Mesothelial cell of epicardium (in vitro differentiated cells): ENCODE measurements around the gene TBC1D17. TPM values are rescaled to one million over a fixed set of nuclear protein-coding genes. Genes with fewer than 3 reads are reported as not detected.

ENCODE experiments used
- DNase-seq, 2 experiments: peaks; one replicate each; pipeline ENCODE4 v3.0.0; 2021; ENCODE audit warnings: low spot score in 2 of 2; ENCODE audit not compliant: unreplicated experiment in 2 of 2
- H3K27ac Mint-ChIP-seq: 2 replicates; pipeline ENCODE4 v1.8.0; 2021; ENCODE audit warnings: mixed read lengths
- H3K27me3 Mint-ChIP-seq: 2 replicates; pipeline ENCODE4 v1.8.0; 2021; ENCODE audit warnings: low read depth, mixed read lengths
- H3K36me3 Mint-ChIP-seq: 2 replicates; pipeline ENCODE4 v1.8.0; 2021; ENCODE audit warnings: mixed read lengths
- H3K4me1 Mint-ChIP-seq: 2 replicates; pipeline ENCODE4 v1.8.0; 2021; ENCODE audit warnings: mixed read lengths
- H3K4me3 Mint-ChIP-seq: 2 replicates; pipeline ENCODE4 v1.8.0; 2021; ENCODE audit warnings: mild to moderate bottlenecking, moderate library complexity, mixed read lengths
- H3K9me3 Mint-ChIP-seq: 2 replicates; pipeline ENCODE4 v1.8.0; 2021; ENCODE audit warnings: mixed read lengths
- total RNA-seq: library from RNA; stranded (reverse); gene quantifications from 3 replicates; pipeline ENCODE4 v1.2.1, GENCODE V29; 2021
- TF ChIP-seq, protein P1 (sequence below): fragments of 200-600 bp; sonication (generic); IDR thresholded peaks from one replicate; pipeline ENCODE4 v1.5.0; 2021; ENCODE audit warnings: antibody characterized with exemption; ENCODE audit not compliant: unreplicated experiment

TBC1D17 gene
- total RNA-seq, 1 donor from 2014 or later = 49.7 TPM

GRCh38 chr19:49915271-49915670 is 37.8 kb downstream of the TBC1D17 start:
- Mint-ChIP-seq H3K4me1 (peaks cover 2% of the 10 kb centered on the region), H3K9me3 (peaks cover 7% of the 10 kb centered on the region), H3K36me3 (peaks cover 44% of the 10 kb centered on the region), H3K27ac (no peak overlapping the region), H3K27me3 (no peaks in the 10 kb centered on the region), H3K4me3 (no peak overlapping the region)
- DNase-seq = no peak
- TF ChIP-seq, protein P1, sequence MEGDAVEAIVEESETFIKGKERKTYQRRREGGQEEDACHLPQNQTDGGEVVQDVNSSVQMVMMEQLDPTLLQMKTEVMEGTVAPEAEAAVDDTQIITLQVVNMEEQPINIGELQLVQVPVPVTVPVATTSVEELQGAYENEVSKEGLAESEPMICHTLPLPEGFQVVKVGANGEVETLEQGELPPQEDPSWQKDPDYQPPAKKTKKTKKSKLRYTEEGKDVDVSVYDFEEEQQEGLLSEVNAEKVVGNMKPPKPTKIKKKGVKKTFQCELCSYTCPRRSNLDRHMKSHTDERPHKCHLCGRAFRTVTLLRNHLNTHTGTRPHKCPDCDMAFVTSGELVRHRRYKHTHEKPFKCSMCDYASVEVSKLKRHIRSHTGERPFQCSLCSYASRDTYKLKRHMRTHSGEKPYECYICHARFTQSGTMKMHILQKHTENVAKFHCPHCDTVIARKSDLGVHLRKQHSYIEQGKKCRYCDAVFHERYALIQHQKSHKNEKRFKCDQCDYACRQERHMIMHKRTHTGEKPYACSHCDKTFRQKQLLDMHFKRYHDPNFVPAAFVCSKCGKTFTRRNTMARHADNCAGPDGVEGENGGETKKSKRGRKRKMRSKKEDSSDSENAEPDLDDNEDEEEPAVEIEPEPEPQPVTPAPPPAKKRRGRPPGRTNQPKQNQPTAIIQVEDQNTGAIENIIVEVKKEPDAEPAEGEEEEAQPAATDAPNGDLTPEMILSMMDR = peak; percentile 15

- H3K27ac Mint-ChIP-seq = peak overlapping the region; percentile 62
- H3K36me3 Mint-ChIP-seq = peaks cover 44% of the 10 kb centered on the region
- H3K4me3 Mint-ChIP-seq = no peak overlapping the region
- peaks cover 2% of the 10 kb centered on the region for H3K4me1 Mint-ChIP-seq
- no peak for DNase-seq
- TF ChIP-seq, protein P1 = no peak
- no peaks in the 10 kb centered on the region for H3K27me3 Mint-ChIP-seq
- peaks cover 7% of the 10 kb centered on the region for H3K9me3 Mint-ChIP-seq
These were observed 39.6 kb downstream of the TBC1D17 start for GRCh38 chr19:49916839-49917733.

GRCh38 chr19:49918089-49918488 is 40.6 kb downstream of the TBC1D17 start:
- Mint-ChIP-seq H3K36me3 (peaks cover 41% of the 10 kb centered on the region), H3K4me3 (no peak overlapping the region), H3K4me1 (peaks cover 2% of the 10 kb centered on the region), H3K27me3 (no peaks in the 10 kb centered on the region), H3K27ac (no peak overlapping the region), H3K9me3 (peaks cover 7% of the 10 kb centered on the region)
- TF ChIP-seq, protein P1 = no peak
- no peak for DNase-seq

- DNase-seq = no peak
- Mint-ChIP-seq H3K36me3 (peaks cover 24% of the 10 kb centered on the region), H3K27ac (no peak overlapping the region), H3K27me3 (no peaks in the 10 kb centered on the region), H3K4me1 (peaks cover 2% of the 10 kb centered on the region), H3K4me3 (no peak overlapping the region), H3K9me3 (no peaks in the 10 kb centered on the region)
- TF ChIP-seq, protein P1 = no peak
These were observed 43.3 kb downstream of the TBC1D17 start for GRCh38 chr19:49920624-49921363.

DNA sequence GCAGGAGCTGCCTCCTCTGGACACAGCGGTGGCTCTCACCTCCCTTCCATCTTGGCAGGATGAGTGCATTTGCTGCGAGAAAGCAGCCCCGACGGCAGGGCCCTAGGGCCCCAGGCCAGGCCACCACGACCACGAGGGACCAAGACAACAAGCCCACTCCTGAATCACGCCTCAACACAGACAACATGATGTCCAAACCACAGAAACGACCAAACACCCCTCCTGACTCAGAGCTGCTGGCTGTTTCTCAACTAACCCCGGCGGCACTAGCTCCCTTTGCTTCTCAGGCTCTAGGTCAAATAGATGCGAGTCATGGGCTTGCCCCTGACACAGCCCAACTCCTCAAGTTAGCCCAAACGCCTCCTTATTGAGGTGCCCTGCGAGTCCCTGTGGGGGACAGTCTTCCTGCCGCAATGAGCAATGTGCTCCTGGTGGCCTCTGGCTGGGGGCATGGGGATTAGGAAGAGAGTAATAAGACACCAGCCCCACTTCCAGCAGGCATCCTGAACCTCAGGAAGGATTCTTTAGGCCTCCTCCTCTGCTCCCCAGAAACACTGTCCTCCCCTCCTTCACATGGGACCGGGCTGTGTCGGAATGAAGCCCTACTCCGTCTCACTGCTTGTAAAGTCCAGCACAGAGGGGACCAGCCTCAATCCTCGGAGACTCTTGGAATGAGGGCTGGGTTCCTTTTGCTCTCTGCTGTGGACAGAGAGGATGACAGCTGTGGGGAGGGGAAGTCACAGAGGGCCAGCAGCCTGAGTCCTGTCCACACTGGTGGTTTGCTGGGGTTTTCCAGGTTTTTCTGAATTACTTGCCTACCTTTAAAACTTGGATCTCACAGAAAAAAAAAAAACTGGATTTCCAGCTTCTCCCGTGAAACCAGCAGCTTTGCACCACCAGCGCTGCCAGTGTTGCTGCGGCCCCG is 44.6 kb downstream of the TBC1D17 start:
- no peaks in the 10 kb centered on the region for H3K9me3 Mint-ChIP-seq
- DNase-seq = no peak
- H3K27me3 Mint-ChIP-seq = no peaks in the 10 kb centered on the region
- peaks cover 2% of the 10 kb centered on the region for H3K4me1 Mint-ChIP-seq
- peaks cover 21% of the 10 kb centered on the region for H3K36me3 Mint-ChIP-seq
- no peak overlapping the region for H3K4me3 Mint-ChIP-seq
- no peak overlapping the region for H3K27ac Mint-ChIP-seq
- TF ChIP-seq, protein P1 = no peak
